IMR-90 (cell line): ENCODE results near the gene CNOT10. TPM values are rescaled to one million over a fixed set of nuclear protein-coding genes. Genes with fewer than 3 reads are reported as not detected.

Experiments
- ATAC-seq: fragments of 200-7000 bp; cut with Tn5 transposase; 2 replicates; pipeline ENCODE4 v1.9.1; 2020; ENCODE audit warnings: low read depth, mild to moderate bottlenecking, moderate library complexity
- BruUV-seq: library from RNA; stranded (reverse); fragments of 400-500 nt; replicated peaks from 2 replicates; lab custom pipeline; 2021; lab: Mats Ljungman, UMichigan
- CTCF ChIA-PET: fragments of 300-600 bp; formaldehyde crosslinking; extraction: SDS; loops from one replicate; lab custom pipeline; 2021; ENCODE audit warnings: antibody characterized with exemption; lab: Yijun Ruan, JAX
- POLR2A ChIA-PET: fragments of 300-600 bp; sonication (Branson Sonifier 250); formaldehyde crosslinking; loops from one replicate; lab custom pipeline; 2022; ENCODE audit warnings: antibody characterized with exemption; ENCODE audit not compliant: unreplicated experiment; lab: Charles Lee
- DNase-seq: peaks from one replicate; pipeline ENCODE4 v3.0.0; 2013
- H2AFZ ChIP-seq: replicated peaks from 2 replicates; pipeline ENCODE3; 2013; ENCODE audit warnings: low read length, mild to moderate bottlenecking; ENCODE audit not compliant: poor library complexity
- H2AK5ac ChIP-seq: 2 replicates; pipeline ENCODE4 v1.6.1; 2013; ENCODE audit warnings: low read depth, low read length, inconsistent platforms
- H2AK9ac ChIP-seq: replicated peaks from 2 replicates; pipeline ENCODE3; 2013; ENCODE audit warnings: mild to moderate bottlenecking, low read depth, low read length, moderate library complexity; ENCODE audit not compliant: poor library complexity
- H2BK120ac ChIP-seq: 2 replicates; pipeline ENCODE4 v1.6.1; 2013; ENCODE audit warnings: low read depth, low read length, inconsistent platforms
- H2BK15ac ChIP-seq: 3 replicates; pipeline ENCODE4 v1.6.1; 2013; ENCODE audit warnings: low read depth, low read length, inconsistent platforms
- H2BK20ac ChIP-seq: 2 replicates; pipeline ENCODE4 v1.6.1; 2013; ENCODE audit warnings: low read depth, mild to moderate bottlenecking, inconsistent platforms, low read length, moderate library complexity
- H2BK5ac ChIP-seq: 2 replicates; pipeline ENCODE4 v1.6.1; 2013; ENCODE audit warnings: mild to moderate bottlenecking, low read depth, low read length, inconsistent platforms; ENCODE audit not compliant: poor library complexity, severe bottlenecking
- H3K14ac ChIP-seq: replicated peaks from 2 replicates; pipeline ENCODE4 v1.6.1; 2013; ENCODE audit warnings: low read depth, low read length, inconsistent platforms
- H3K18ac ChIP-seq: 2 replicates; pipeline ENCODE4 v1.6.1; 2013; ENCODE audit warnings: low read depth, low read length, control low read depth
- H3K23ac ChIP-seq: 2 replicates; pipeline ENCODE4 v1.6.1; 2013; ENCODE audit warnings: low read depth, low read length, inconsistent platforms
- H3K27ac ChIP-seq: 2 replicates; pipeline ENCODE4 v1.5.1; 2013; ENCODE audit warnings: mild to moderate bottlenecking, control low read depth, low read length; ENCODE audit not compliant: insufficient read depth
- H3K27me3 ChIP-seq: 2 replicates; pipeline ENCODE4 v1.6.1; 2013; ENCODE audit warnings: low read length; ENCODE audit not compliant: control insufficient read depth, insufficient read depth
- H3K36me3 ChIP-seq: 2 replicates; pipeline ENCODE4 v1.6.1; 2013; ENCODE audit warnings: low read length, mixed read lengths; ENCODE audit not compliant: control insufficient read depth, insufficient read depth
- H3K4ac ChIP-seq: 2 replicates; pipeline ENCODE4 v1.6.1; 2013; ENCODE audit warnings: low read depth, low read length, inconsistent platforms
- H3K4me1 ChIP-seq: 2 replicates; pipeline ENCODE4 v1.6.1; 2013; ENCODE audit warnings: low read length, mixed read lengths; ENCODE audit not compliant: control insufficient read depth, insufficient read depth
- H3K4me2 ChIP-seq: 2 replicates; pipeline ENCODE4 v1.6.1; 2013; ENCODE audit warnings: low read depth, mild to moderate bottlenecking, control low read depth, low read length, moderate library complexity
- H3K4me3 ChIP-seq: 2 replicates; pipeline ENCODE4 v1.5.1; 2013; ENCODE audit warnings: low read depth, mild to moderate bottlenecking, control low read depth, low read length, moderate library complexity; ENCODE audit not compliant: insufficient read depth
- H3K56ac ChIP-seq: 2 replicates; pipeline ENCODE4 v1.6.1; 2013; ENCODE audit warnings: low read length, inconsistent platforms; ENCODE audit not compliant: insufficient read depth; ENCODE audit errors: extremely low read depth
- H3K79me1 ChIP-seq, 2 experiments: 2 replicates each; pipeline ENCODE4 v1.6.1; 2013; ENCODE audit warnings: low read length in 2 of 2, inconsistent platforms in 1 of 2, low read depth in 1 of 2
- H3K9ac ChIP-seq: 2 replicates; pipeline ENCODE4 v1.6.1; 2013; ENCODE audit warnings: low read depth, low read length, control low read depth
- H3K9me1 ChIP-seq: 2 replicates; pipeline ENCODE4 v1.6.1; 2013; ENCODE audit warnings: low read length, inconsistent platforms; ENCODE audit not compliant: insufficient read depth
- H3K9me3 ChIP-seq: 2 replicates; pipeline ENCODE4 v1.6.1; 2013; ENCODE audit warnings: low read length; ENCODE audit not compliant: control insufficient read depth, insufficient read depth
- H4K20me1 ChIP-seq: 2 replicates; pipeline ENCODE4 v1.6.1; 2013; ENCODE audit warnings: low read length, inconsistent platforms; ENCODE audit not compliant: insufficient read depth
- H4K5ac ChIP-seq: 2 replicates; pipeline ENCODE4 v1.6.1; 2013; ENCODE audit warnings: mild to moderate bottlenecking, low read depth, low read length, control low read depth
- H4K8ac ChIP-seq, 2 experiments: 2 replicates each; pipeline ENCODE4 v1.6.1; 2013; ENCODE audit warnings: low read depth in 2 of 2, low read length in 2 of 2, control low read depth in 1 of 2, inconsistent platforms in 1 of 2
- H4K91ac ChIP-seq: 2 replicates; pipeline ENCODE4 v1.6.1; 2013; ENCODE audit warnings: low read depth, low read length, inconsistent platforms; ENCODE audit not compliant: insufficient read depth
- MXI1 ChIP-seq: IDR thresholded peaks from 2 replicates; pipeline ENCODE4 v1.6.1; 2012; ENCODE audit warnings: low read depth, mild to moderate bottlenecking, low read length, moderate library complexity, borderline replicate concordance
- WGBS, 2 experiments: methylation state at CpG; one replicate each; pipeline versions ENCODE4 v1.1.5 to v1.1.7; 2013; ENCODE audit warnings: missing lambda C conversion rate in 2 of 2; ENCODE audit not compliant: insufficient read length in 1 of 2; ENCODE audit errors: extremely low coverage in 2 of 2; 5-methylcytosine and 5-hydroxymethylcytosine counted together
- dilution Hi-C: fragments of 300-500 bp; cut with HindIII; formaldehyde crosslinking; loops from one replicate; pipeline ENCODE4 v1.14.3; 2018; ENCODE audit warnings: low sequenced_read_pairs; ENCODE audit not compliant: unreplicated experiment
- in situ Hi-C: fragments of 300-500 bp; cut with MboI; formaldehyde crosslinking; loops from 3 replicates; pipeline ENCODE4 v1.14.3; 2019; ENCODE audit warnings: low sequenced_read_pairs, inconsistent platforms, mixed read lengths
- intact Hi-C: fragments of 100-400 bp; cut with micrococcal nuclease; formaldehyde crosslinking; loops from 2 replicates; pipeline ENCODE4 v1.10.0; 2022
- polyA plus RNA-seq, 3 experiments: library from polyadenylated mRNA; depleted of rRNA; stranded (reverse); fragments of >200 nt; gene quantifications; 2 replicates each; pipeline ENCODE4 v1.2.3, GENCODE V29; 2012; ENCODE audit warnings: low replicate concordance in 1 of 3
- total RNA-seq: library from RNA; depleted of rRNA; stranded (reverse); fragments of >200 nt; gene quantifications from 2 replicates; pipeline ENCODE4 v1.2.3, GENCODE V29; 2012; rRNA removed

CNOT10 gene
- total and polyA plus RNA-seq, 2 of the 4 experiments (the other 2 are of a cell fraction) = 15.8 to 20.4 TPM

DNA sequence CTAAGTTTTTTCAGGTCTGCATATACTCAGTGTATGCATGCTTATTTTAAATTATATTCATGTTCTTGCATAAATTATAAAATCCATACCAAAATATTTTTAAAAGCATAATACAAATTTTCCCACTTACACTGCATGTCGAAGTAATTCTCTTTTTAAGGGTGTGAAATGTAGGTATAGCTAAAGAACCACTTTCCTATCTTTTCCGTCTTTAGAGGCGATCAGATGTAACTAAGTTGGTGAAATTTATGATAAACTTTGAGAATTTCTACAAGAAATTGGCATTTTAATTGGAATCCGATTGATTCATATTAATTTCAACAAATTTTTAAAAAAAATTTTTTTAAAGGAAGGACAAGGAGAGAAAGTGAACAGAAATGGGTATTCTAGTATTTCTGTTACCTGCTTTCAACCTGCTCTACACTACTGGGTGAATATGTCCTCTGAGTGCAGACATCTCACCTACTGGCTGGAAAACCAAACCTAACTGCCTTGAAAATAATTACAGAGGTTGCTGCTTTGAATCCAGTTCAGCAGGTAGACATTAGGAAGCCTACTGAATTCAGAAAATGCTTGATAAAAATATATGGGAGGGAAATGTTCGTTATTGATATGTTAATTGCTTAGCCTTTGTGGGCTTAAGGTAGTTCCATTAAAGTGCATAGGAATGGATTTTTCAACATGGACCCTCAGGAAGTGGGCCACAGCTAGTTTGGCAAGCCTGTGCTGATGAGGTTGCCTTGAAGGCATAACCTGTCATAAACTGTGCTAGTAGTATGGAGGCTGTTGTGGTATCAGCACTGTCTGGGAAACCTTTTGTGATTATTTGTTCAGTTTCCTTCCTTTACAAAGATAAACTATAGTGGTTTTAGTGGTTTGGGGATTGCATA is 137.9 kb downstream of the CNOT10 start:
- no peak overlapping the region for H3K27ac ChIP-seq
- intact Hi-C loops = no loop called here

More for the DNA sequence above, 137.9 kb downstream of the CNOT10 start:
- Histone ChIP-seq H2AK9ac (no peak overlapping the region), H2BK120ac (no peak overlapping the region), H4K5ac (no peak overlapping the region), H2BK15ac (no peak overlapping the region), H3K79me1 (no peaks in the 10 kb centered on the region), H3K4me2 (no peak overlapping the region), H2BK20ac (no peak overlapping the region), H3K14ac (no peak overlapping the region), H3K9me1 (no peaks in the 10 kb centered on the region), H4K8ac (no peak overlapping the region), H3K4me3 (no peak overlapping the region), H3K36me3 (no peaks in the 10 kb centered on the region), H3K27me3 (peaks cover 53% of the 10 kb centered on the region), H3K4me1 (no peaks in the 10 kb centered on the region; the same call in 1 of the 2 replicates), H4K20me1 (no peaks in the 10 kb centered on the region), H2AK5ac (no peak overlapping the region), H3K18ac (no peak overlapping the region), H3K56ac (no peak overlapping the region), H3K4ac (no peak overlapping the region), H3K9me3 (peaks cover 21% of the 10 kb centered on the region), H2AFZ (no peak overlapping the region), H3K9ac (no peak overlapping the region), H3K23ac (no peak overlapping the region), H2BK5ac (no peak overlapping the region), H4K91ac (no peak overlapping the region)
- dilution Hi-C loops = no loop called here
- ATAC-seq = no peak
- no TSS peak for BruUV-seq
- no CpG with 5 or more reads among the region's 5 CpGs for WGBS, 2 experiments
- CTCF ChIA-PET = interaction anchor here (0.6 kb wide), 1 partner anchor 15 kb away, joined by 4 read pairs; no protein-coding TSS in a partner anchor
- POLR2A ChIA-PET = no interaction called here
- TF ChIP-seq MXI1 = no peak
- no peak for DNase-seq
- in situ Hi-C loops = no loop called here

Other genes starting within 250 kb of the CNOT10 start
- gene CMTM6, start 182.3 kb upstream of the CNOT10 start, total RNA-seq = 36.6 and 85.0 TPM in 2 replicates
- 21.3 and 29.4 TPM in 2 replicates for gene CMTM6, start 182.3 kb upstream of the CNOT10 start, polyA plus RNA-seq (2012; rRNA removed)
- 30.8 and 45.0 TPM in 2 replicates for gene DYNC1LI1, start 114.3 kb upstream of the CNOT10 start, total RNA-seq
- gene DYNC1LI1, start 114.3 kb upstream of the CNOT10 start, polyA plus RNA-seq (2012; rRNA removed) = 22.8 and 25.2 TPM in 2 replicates
- not detected in 2 replicates for gene TRIM71, start 132.8 kb downstream of the CNOT10 start, total RNA-seq
- gene TRIM71, start 132.8 kb downstream of the CNOT10 start, polyA plus RNA-seq (2012; rRNA removed) = not detected in 2 replicates